Measurements from ENCODE around the gene ENDOD1.

Gene ENDOD1

DNA sequence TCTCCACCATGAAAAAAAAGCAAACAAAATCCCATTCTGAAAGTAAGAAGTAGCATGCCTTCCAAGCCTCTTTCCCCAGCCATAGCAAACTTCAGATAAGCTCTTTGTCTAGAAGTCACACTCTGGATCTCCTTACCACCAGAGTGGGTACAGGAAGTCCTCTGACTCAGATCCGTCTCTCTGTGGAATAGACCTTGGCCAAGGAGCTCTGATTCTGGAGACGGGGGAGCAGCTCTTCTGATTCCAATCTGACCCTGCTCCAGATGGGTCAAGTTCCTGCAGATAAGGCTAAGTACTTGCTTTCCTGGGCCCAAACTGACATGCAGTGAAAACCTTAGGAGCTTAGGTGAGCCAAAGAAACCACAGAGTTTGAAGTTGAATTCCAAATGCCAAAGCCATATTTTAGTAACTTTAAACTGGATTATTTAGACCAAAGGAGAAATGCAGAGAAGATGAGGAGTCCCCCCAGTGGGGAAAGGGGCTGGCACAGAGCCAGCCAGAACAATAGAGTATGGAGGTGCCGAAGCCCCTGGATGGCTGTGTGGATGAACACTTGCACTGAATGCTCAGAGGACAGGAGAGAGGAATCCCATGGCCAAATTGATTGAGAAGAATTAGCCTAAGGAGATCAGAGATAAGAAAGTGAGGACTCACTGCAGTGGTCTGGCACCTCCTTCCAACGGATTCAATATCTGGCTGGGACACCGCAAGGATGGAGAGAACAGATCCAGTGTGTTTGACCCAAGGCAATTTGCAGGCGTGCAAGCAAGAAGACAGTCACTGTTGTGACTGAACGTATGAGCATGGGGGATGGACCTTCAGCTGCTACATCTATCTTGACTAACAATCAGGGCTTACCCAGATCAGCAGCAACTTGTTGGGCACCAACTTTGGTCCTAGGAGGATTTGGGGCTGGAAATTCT, 54.9 kb downstream of the ENDOD1 start:
- DNase-seq (ENCODE audit: low spot score), result no peak

DNA sequence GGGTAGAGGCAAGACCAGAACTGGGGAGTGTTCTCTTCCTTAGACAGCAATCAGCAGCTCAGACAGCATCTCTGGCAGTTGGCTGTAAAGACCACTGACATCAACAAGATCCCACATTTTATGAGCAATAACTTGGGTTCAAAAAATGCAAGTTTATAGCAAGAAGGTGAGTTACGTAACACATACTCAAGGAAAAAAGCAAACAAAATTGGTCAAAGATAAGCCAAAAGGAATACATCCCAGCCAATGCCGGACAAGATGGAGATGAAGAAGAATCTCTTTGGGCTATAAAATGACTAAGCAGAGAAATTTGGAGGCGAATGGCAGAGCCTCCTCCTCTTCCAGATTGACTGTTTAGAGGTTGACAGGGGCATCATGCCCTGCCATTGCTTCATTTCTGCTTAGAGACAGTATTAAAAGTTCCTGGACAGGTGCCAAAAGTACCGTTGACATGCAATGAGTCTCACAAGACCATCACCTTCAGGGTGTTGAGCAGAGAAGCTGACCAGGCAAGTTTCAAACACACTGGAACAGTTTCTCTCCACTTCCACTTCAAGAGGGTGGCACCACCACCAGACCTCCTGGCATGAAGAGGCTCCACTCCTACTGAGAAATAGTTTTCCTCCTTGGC, 55.9 kb downstream of the ENDOD1 start:
- no peak for DNase-seq (ENCODE audit: low spot score)

DNA sequence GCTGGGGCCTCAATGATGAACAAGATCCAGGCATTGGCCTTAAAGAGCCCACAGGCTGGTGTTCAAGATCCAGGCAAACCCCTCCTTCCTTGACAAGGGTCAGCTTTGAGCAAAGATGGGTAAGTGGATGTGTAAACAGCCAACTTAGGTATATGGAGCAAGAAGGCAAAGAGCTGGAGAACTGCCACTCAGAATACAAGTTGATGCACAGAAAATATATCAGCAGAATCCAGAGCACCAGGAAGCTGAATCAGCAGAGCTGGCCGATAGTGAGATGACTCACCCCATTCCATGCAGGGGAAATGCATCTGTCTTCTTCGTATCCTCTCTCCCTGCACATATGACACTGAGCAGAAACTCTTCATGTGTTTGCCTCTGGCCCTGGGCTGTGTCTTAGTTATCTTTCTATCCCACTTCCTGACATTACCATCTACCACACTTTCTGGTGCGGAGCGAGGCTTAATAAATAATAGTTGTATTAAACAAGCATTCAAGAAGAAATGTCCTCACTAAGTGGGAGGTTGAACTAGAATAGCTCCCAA, 57.8 kb downstream of the ENDOD1 start:
- peak; percentile 46 for DNase-seq (ENCODE audit: low spot score)

DNA sequence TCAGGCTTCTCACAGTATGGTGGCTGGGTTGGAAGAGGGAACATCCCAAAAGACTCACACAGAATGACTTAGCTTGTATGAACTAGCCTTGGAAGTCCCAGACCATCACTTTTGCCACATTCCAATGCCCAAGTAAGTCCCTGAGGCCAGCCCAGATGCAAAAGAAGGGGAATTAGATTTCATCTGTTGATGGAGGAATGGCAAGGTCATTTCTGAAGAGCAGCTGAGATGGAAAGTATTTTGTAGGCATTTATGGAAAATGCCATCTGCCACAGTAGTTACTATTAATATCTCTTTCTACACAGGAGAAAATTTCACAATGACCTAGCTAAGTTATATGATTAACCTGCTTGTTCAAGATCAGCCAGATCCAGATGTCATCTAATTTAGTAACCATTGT, 58.8 kb downstream of the ENDOD1 start:
- DNase-seq (ENCODE audit: low spot score), result no peak

DNA sequence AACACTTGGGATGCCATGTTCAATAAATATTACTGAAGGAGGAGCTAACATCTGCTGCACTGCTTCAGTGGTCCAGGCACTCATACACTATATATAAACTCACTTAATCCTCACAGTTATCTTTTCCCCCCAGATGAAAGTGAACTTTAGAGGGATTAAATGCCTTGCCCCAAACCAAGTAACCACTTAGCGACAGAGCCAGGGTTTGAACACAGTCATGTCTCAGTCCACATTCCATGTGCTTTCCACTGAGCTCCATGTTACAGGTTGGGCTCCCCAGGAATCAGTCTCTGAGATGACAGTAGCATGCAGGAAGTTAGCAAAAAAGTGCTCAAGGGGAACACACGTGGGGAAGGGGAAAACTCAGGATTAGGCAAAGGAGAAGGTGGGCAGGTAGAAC, 59.3 kb downstream of the ENDOD1 start:
- DNase-seq (ENCODE audit: low spot score), result no peak

DNA sequence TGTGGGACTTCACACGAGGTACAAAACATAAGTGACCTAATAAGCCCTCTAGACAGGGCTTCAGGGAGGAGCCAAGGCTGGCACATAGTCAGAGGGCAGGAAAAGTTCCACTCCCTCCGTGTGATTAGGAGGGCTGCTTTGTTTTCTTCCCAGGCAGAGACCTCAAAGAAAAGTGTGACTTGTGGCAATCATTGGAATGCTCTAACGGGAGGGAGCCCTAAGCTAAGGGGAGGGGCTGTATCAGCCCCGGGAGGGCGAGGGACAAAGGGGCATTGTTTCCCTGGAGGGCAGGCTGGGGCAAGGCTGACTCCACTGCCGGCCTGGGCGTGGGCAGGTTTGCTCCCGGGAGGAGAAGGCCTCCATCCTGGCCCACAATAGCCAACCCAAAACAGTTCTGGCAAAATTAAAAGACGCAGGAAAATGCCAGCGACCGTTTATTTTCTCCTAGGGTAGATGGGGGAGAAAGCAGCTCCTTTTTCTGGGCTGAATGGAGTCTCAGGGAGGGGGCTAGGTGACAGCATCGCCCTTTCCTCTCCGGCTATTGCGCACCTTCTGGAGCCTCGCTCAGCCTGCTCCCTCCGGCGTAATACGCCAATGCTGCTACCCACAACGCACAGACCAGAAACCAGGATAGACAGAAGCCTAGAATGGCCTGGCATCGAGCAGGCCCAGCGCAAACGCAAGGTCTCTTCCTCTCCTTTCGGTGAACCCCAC, 60.2 kb downstream of the ENDOD1 start:
- DNase-seq (ENCODE audit: low spot score), result peak; percentile 88

DNA sequence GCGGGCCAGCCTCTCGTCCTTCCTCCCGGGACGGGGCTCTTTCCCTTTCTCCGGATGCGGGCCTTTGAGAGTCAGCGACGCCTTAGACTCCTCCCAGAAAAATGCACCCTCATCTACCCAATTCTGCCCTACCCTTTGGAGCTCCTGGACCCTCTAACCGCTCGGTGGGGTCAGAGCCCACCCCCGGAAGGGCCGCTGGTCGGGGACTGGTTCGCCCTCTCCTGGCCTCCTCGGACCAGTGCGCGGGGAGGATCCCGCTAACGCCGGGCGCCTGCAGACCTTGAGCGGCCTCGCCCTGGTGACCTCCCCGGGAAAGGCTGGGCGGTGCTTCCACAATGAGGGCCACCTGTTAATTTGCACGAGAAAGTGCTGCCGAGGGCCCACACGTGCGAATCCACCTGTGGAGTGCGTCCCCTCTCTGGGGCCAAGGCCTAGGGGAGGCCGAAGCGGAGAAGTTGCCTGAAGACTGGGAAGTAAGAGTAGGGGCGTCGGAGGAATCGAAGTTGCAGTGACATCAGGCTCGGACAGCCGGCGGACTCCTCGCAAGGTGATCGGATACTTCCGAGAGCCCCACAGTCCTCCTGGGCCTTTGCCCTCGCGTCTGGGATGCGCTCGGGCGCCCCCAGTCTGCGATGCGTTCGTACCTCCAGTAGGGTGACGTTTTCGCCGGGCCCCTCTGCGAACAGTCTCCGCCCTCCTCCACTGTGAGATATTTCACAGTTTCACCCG, 61.5 kb downstream of the ENDOD1 start:
- DNase-seq (ENCODE audit: low spot score), result peak; percentile 94

DNA sequence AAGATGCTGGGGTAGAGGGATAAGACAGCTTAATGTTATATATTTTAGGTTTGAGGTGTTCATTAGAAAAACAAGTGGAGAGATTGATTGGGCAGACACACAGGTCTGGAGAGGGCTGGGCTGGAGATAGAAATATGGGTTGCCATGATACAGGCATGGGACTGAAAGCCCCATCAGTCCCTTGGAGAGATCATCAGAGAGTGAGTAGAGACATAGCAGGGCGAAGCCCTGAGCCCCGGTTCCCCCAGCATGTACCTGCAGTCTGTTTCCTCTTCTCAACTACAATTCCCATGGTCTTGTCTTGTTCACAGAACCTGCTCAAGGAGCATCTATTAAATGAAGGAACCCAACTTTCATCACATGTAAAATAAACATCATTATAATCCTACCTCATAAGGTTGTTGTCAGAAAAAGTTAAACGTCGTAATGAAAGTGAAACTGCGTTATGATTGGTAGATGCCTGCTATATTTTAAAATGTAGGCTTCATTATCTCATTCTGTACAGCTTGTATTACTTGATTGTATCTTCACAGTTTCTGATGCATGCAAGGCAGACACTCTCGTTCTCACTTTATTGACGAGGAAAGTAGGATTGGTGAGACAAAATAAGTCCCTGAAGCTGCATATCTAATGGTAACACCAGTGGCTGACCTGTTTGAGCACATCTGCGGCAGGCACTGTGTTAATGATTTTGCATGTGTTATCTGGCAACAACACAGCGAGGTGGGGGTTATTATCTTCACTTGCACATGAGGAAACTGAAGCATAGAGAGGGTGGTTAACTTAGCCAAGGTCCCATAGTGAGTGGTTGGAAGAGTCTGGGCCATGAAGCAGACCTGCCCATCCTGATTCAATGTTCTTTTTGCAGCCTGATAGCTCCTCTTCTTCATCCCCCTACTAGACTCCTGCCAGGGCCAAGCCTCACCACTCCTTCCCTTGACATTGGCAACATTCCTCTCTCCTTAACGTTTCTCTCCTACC, 63.5 kb downstream of the ENDOD1 start:
- DNase-seq (ENCODE audit: low spot score), result no peak

DNA sequence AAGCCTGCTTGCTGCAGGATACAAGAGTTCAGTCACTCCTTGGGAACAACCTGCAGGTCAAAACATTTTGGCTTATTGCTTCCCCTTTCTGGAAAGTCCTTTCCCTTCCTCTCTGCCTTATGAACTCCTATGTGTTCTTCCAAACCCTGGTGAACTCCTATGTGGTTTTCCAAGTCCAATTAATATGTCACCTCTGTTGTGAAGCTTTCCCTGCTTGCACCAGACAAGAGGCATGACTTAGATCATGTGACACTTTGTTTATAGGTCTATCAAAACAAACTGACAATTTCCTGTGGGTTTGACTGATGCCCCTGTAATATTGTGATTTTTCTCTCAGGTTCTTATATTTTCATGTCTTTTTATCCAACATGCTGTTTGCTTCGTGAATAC, 64.2 kb downstream of the ENDOD1 start:
- no peak for DNase-seq (ENCODE audit: low spot score)

DNA sequence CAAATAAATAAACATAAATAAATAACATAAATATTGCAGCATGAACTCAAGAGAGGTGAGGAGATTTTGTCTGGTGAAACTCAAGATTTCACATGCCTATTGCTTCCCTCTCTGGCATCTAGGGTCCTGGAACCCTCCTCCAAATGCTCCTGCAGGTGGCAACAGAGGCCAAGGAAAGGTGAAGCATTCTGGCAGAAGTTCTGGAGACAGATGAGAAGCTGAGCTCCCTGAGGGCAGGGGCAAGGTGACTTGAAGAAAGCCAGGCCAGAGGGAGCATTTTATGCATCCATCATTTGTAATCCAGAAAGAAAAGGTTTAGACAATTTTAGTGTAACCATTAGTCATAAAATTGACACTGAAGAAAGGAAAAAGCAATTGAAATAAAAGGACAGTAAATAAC, 64.9 kb downstream of the ENDOD1 start:
- DNase-seq (ENCODE audit: low spot score), result peak; percentile 42

DNA sequence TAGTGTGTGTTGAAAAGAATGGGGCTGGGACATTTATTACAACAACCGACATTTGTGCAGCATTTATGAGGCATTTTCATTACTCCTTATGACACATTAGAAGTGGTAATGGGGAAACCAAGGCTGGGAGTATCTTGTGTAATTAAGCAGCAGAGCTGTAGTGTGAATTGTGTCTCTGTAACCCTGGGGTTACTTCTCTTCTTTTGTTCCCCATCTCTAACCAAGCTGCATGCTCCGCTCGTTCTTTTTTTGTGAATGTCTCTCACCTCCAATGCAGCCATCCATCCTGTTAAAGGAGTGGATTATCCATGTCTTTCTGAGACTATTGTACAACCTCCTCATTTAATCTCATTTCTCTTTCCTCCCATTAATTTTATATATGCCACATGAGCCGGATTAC, 65.7 kb downstream of the ENDOD1 start:
- no peak for DNase-seq (ENCODE audit: low spot score)

DNA sequence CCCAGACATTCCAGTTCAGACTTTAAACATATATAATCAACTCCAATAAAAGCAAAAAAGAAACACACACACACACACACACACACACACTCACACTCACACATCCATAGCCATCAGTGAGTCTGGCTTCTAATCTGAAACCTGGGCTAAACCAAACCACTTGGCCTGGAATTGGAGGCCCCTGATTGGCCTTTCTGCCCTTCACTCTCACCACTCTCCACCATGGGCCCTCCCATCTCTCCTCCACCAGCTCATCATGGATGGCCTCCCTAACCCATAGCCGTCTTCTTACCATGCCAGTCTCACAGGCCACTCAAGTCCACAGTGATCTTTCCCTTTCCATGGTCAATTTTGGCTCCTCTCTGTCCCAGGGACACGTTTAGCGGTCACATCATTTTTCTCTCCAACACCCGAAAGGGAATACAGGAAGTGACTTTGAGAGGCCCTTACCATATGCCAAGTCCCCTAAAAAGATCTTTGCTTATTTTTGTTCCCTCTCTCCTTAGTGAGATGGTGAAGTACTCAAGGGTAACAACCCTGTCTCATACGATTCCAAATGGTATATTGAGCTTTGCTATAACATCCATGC, 66.6 kb downstream of the ENDOD1 start:
- no peak for DNase-seq (ENCODE audit: low spot score)

DNA sequence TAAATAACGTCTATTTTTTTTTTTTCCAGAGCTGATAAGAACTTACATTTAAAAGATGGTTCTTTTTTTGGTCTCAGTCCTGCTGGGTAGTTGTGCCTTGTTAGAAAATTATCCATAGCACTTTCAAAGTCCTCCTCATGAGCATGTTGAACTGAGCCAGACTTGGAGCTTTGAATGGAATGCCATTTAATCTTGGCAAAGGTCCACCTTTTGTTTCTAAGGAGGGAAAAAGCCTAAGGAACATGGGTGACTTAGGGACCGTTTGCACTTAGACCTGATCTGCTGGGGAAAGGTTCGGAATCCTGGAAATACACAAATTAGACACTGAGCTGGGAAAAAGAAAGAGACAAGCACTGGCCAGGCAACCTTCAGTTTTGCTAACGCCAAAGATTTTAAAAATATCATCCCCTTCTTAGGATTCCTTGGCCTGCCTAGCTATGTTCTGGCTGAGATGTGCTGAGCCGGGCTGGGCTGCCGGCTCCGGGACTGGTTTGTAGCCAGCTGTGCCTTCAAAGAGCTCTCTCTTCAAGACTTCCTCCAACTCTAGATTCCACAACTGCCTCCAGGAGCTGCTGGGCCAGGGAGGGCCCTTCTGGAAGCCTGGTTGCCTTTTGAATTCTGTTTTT, 67.4 kb downstream of the ENDOD1 start:
- DNase-seq (ENCODE audit: low spot score), result no peak

DNA sequence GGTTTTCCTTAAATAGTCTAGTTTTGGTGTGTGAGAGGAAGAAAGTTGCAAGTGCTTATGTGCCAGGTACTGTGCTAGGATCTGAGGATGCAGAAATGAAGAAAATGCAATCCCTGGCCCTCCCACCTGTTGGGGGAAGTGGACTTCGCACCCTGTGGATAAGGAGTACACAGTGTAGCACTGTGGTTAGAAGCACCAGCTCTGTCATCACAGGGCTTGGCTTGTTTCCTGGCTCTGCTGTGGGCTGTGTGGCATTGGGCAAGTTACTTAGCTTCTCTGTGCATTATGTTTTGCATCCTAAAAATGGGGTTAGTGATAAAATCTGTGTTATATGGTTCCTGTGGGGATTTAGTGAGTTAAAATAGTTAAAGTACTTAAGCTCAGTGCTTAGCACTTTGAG, 68.2 kb downstream of the ENDOD1 start:
- no peak for DNase-seq (ENCODE audit: low spot score)

DNA sequence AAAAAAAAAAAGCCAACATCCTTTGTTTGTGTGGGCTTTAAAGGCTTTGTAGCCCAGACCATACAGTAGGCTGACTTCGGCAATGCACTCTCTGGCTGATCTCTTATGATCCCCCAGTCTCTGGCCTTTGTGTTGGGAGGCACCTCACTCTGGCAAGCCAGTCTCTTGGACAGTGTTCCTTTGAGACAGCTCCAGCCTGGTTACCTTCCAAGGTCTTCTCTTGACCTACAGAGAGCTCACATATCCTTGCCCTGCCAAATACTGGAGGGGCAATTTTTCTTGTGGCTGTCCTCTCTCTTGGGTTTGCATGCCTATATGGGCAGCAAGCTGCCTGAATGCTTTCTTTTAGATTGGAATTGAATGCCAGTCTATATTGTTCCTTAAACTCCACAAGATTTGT, 71.6 kb downstream of the ENDOD1 start:
- DNase-seq (ENCODE audit: low spot score), result no peak

DNA sequence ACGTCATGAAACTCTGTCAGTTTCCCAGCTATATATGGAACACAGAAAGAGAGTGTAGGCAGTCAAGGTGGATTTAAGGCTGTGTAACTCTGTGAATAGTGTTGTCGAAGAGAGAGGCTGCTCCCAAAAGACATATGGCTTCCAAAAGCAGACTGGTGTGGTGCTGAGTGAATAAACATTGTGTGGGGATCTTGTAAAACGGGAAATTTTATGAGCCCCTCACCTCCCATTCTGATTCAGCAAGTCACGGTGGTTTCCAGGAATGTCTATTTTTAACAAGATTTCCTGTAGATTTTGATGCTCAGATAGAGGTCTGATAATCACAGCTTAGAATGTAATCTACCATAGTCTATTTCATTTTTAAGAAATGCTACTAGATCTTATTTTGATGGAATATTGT, 73.5 kb downstream of the ENDOD1 start:
- DNase-seq (ENCODE audit: low spot score), result no peak

DNA sequence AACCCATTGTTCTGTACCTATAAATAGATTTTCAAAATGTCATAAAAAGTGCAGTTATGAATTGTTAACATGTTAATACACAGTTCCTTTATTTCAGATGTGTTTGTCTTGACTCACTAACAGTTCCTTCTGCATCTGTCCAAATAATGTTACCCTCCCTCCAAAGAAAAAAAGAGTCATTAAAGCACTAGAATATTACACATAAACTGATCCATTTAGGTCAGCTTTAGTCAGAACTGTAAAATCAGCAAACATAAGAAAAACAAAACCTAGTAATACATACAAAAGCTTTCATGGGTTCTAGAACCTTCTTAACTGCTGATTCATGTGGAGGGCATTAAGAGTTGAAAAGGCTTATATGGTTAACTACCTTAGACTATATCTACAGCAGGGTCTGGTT, 76.0 kb downstream of the ENDOD1 start:
- no peak for DNase-seq (ENCODE audit: low spot score)

DNA sequence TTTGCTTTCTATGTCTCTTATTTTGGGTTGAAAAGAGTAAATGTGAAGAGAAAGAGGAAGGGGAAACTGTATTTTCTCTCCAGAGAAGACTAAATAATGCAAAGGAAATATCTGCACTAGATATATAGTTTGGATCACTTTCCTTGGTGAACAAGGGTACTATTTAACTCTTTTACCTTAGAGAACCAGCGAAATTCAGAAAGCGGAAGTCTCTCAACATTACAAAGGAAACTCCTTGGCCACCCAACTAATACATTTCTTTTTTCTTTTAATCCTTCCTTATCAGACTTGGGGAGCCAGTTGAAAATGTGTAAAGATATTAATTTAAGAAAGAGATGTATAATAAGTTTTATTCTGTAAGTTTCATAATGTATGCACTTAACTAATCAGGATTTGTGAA, 77.1 kb downstream of the ENDOD1 start:
- no peak for DNase-seq (ENCODE audit: low spot score)

DNA sequence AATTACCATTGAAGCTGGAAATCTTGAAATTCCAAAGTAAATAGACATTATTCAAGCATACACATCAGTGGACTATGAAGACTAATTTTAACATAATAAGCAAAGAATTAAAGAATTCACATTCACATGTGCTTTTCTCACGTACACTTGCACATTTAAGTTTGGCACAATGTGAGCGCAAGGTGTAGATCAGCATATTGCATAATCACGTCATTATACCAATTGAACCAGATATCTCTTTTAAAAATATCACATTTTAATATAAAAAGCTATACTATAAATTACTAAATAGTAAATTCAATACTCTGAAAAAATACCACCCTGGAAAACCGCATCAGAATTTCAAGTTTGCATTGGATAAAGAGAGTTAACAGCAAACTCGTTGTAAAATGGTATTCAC, 80.6 kb downstream of the ENDOD1 start:
- no peak for DNase-seq (ENCODE audit: low spot score)

DNA sequence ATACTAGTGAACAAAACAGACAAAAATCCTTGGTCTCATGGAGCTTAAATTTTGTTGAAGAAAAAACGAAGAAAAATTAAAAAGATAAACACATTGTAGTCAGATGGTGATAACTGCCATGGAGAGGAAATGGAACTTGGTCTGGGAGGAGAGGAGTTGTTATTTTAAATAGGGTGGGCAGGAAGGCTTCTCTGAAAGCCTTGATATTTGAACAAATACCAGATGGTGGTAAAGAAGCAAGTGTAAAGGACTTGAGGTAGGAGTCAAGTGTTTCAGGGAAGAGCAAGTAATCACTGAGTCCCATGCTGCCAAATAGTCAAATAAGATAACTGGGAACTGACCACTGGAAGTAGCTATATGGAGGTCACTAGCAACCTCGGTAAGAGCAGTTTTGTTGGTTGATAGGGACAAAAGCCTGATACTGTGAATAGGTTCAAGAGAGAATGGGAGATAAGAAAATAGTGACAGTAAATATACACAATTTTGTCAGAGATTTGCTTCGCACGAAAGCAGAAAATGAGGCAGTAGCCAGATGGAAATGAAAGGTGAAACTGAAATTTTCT, 86.3 kb downstream of the ENDOD1 start:
- no peak for DNase-seq (ENCODE audit: low spot score)

All from putamen (tissue), 1 donor.